HG02759 (cell line): ENCODE data around the gene PRAMEF17.
"Not testable (repeated sequence)": the region's sequence is repeated elsewhere in the genome, so short reads cannot be mapped to it uniquely, and the experiment has no call there.

Experiments used
- ATAC-seq: cut with Tn5 transposase; IDR thresholded peaks from one replicate; pipeline ENCODE4 v1.9.1; 2021; ENCODE audit warnings: mild to moderate bottlenecking, moderate library complexity; ENCODE audit not compliant: unreplicated experiment

Gene PRAMEF17

DNA sequence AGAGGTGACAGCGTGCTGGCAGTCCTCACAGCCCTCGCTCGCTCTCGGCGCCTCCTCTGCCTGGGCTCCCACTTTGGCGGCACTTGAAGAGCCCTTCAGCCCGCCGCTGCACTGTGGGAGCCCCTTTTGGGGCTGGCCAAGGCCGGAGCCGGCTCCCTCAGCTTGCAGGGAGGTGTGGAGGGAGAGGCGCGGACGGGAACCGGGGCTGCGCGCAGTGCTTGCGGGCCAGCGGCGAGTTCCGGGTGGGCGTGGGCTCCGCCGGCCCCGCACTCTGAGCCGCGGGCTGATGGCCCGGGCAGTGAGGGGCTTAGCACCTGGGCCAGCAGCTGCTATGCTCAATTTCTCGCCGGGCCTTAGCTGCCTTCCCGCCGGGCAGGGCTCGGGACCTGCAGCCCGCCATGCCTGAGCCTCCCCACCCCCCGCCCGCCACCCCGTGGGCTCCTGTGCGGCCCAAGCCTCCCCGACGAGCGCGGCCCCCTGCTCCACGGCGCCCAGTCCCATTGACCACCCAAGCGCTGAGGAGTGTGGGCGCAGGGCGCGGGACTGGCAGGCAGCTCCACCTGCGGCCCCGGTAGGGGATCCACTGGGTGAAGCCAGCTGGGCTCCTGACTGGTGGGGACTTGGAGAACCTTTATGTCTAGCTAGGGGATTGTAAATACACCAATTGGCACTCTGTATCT is 49.8 kb downstream of the PRAMEF17 start:
- ATAC-seq: not testable (repeated sequence)
